GM12891 (cell line): Measurements from ENCODE around the gene DUSP10.

Source experiments
- POLR2A ChIP-seq: IDR thresholded peaks from 2 replicates; pipeline ENCODE4 v1.6.1; 2011; ENCODE audit warnings: low read depth, low read length, control low read depth
- POLR2AphosphoS5 ChIP-seq: IDR thresholded peaks from 2 replicates; pipeline ENCODE4 v1.6.1; 2011; ENCODE audit warnings: low read depth, low read length, control low read depth
- POU2F2 ChIP-seq: IDR thresholded peaks from 2 replicates; pipeline ENCODE4 v1.6.1; 2011; ENCODE audit warnings: low read depth, mild to moderate bottlenecking, control low read depth, low read length, moderate library complexity
- SPI1 ChIP-seq: IDR thresholded peaks from 2 replicates; pipeline ENCODE4 v1.6.1; 2011; ENCODE audit warnings: low read depth, low read length, control low read depth
- TAF1 ChIP-seq: IDR thresholded peaks from 2 replicates; pipeline ENCODE4 v1.6.1; 2011; ENCODE audit warnings: low read depth, low read length, control low read depth

DNA sequence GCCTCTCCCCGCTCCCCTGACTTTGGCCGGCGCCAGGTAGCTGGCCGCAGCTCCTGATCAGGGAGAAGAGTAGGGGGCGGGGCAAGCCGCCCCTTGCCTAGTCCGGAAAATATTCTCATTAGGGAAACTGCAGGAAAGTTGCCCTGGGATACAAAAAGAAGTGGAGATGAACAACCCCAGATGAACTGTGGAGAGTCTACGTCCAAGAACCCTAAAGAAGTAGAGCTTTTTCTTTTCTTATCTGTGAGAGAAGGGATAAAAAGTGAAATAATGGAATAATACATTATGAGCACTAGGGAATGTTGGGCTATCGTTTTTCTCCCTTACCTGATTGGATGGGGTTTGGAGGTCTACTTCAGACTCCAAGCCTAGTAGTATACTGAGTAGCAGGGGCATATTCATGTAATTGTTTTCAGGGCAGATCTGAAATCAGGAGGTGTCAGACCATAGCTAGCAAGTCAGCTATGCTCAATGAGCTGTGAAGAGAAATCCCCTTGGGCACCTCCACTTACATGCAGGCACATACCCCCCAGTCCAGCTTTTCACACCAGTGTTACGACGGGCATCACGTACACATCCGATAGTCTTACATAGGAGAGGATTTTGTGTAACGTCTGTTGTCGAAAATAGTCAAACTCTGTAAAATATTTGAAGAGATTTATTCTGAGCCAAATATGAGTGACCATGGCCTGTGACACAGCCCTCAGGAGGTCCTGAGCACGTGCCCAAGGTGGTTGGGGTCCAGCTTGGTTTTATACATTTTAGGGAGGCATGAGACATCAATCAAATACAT, 1.7 kb upstream of the DUSP10 start:
- TF ChIP-seq POLR2A (peak; percentile 61; the same call in 1 of the 2 replicates), TAF1 (no peak), POLR2AphosphoS5 (peak; percentile 73), POU2F2 (no peak), SPI1 (no peak)
